Kidney (tissue), 14 donors: ENCODE results near the gene EBI3. TPM values are rescaled to one million over a fixed set of nuclear protein-coding genes. Genes with fewer than 3 reads are reported as not detected.
"Not testable (repeated sequence)": the region's sequence is repeated elsewhere in the genome, so short reads cannot be mapped to it uniquely, and the experiment has no call there.

Experiments used
- DNase-seq, 5 donors: peaks; one replicate each; pipeline ENCODE4 v3.0.0-alpha.2; 2013 to 2020
- FAIRE-seq: peaks from 2 replicates; lab custom pipeline; 2012; peaks lifted over from hg19 to GRCh38; lab: Jason Lieb, UNC
- H3K27ac ChIP-seq, 2 donors: one replicate each; pipeline ENCODE4 v1.7.0; 2013; ENCODE audit warnings: low read depth in 2 of 2, low read length in 2 of 2, inconsistent platforms in 1 of 2
- H3K27me3 ChIP-seq: one replicate; pipeline ENCODE4 v1.7.1; 2013; ENCODE audit warnings: low read length, inconsistent platforms; ENCODE audit not compliant: control insufficient read depth, insufficient read depth
- H3K36me3 ChIP-seq, 3 donors: one replicate each; pipeline versions ENCODE4 v1.7.0 to v1.7.1; 2013; ENCODE audit warnings: low read length in 3 of 3, control low read depth in 1 of 3, inconsistent platforms in 1 of 3; ENCODE audit not compliant: insufficient read depth in 3 of 3, control insufficient read depth in 2 of 3
- H3K4me1 ChIP-seq, 3 donors: one replicate each; pipeline versions ENCODE4 v1.7.0 to v1.7.1; 2013; ENCODE audit warnings: low read length in 3 of 3, inconsistent platforms in 1 of 3, low read depth in 1 of 3; ENCODE audit not compliant: control insufficient read depth in 2 of 3, insufficient read depth in 2 of 3
- H3K4me3 ChIP-seq, 3 donors: one replicate each; pipeline versions ENCODE4 v1.7.0 to v1.8.1; 2013; ENCODE audit warnings: low read length in 3 of 3, control low read depth in 1 of 3, inconsistent platforms in 1 of 3
- H3K9ac ChIP-seq, 3 donors: one replicate each; pipeline versions ENCODE4 v1.7.0 to v1.7.1; 2013; ENCODE audit warnings: low read length in 3 of 3, control low read depth in 1 of 3, inconsistent platforms in 1 of 3
- H3K9me3 ChIP-seq, 3 donors: one replicate each; pipeline versions ENCODE4 v1.7.0 to v1.7.1; 2013; ENCODE audit warnings: low read length in 3 of 3, control low read depth in 1 of 3, inconsistent platforms in 1 of 3; ENCODE audit not compliant: control insufficient read depth in 2 of 3, insufficient read depth in 1 of 3
- intact Hi-C: fragments of 100-400 bp; cut with DNase I; formaldehyde crosslinking; loops from one replicate; pipeline ENCODE4 v1.11.1; 2022
- polyA plus RNA-seq: library from polyadenylated mRNA; stranded (reverse); fragments of 350-450 nt; fragmentation: Illumina TruSeq; extraction: RNeasy Lipid Tissue Mini Kit (QIAGEN cat#74804); gene quantifications from one replicate; pipeline ENCODE4 v1.2.3, GENCODE V29; 2014; ENCODE audit warnings: low read depth, low replicate concordance; ENCODE audit not compliant: insufficient read depth
- total RNA-seq: library from RNA; stranded (reverse); fragmentation: NEBNext Ultra II Directional; extraction: Animal tissue kit (Norgen Biotek cat#: 25700); gene quantifications from one replicate; pipeline ENCODE4 v1.2.1, GENCODE V29; 2021
- TF ChIP-seq, protein P1 (sequence below): IDR thresholded peaks from 3 replicates; pipeline ENCODE4 v1.5.1; 2012; ENCODE audit warnings: mild to moderate bottlenecking, moderate library complexity, borderline replicate concordance; ENCODE audit not compliant: insufficient read depth; ENCODE audit errors: extremely low read depth
- donor health status: control.
- donor health status: control.
- donor health status: control.
- donor health status: control.
- donor health status: control.
- donor health status: DM: yes; HTN: yes; CAD: no.
- donor health status: Normal renal cell carcinoma (clear cell type).

EBI3 gene
- total and polyA plus RNA-seq, 2 donors from 2014 or later: 1.5 to 8.3 TPM

DNA sequence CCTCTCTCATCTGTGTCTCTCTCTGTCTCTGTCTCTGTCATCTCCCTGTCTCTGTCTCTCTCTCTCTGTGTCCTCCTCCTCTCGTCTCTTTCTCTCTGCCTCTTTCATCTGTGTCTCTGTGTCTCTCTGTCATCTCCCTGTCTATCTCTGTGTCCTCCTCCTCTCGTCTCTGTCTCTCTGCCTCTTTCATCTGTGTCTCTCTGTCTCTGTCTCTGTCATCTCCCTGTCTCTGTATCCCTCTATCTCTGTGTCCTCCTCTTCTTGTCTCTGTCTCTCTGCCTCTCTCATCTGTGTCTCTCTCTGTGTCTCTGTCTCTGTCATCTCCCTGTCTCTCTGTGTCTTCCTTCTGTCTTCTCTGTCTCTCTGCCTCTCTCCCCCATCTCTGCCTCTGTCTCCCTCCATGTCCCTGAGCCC lies 551 bp upstream of the EBI3 start:
- Histone ChIP-seq H3K27me3 (peaks cover 9% of the 10 kb centered on the region), H3K4me3 (no peak overlapping the region), H3K36me3 (no peaks in the 10 kb centered on the region), H3K9me3 (no peaks in the 10 kb centered on the region), H3K9ac (no peak overlapping the region), H3K4me1 (peaks cover 0 to 2% (median 0%) of the 10 kb centered on the region in 3 donors), H3K27ac (no peak overlapping the region)
- FAIRE-seq: no peak
- DNase-seq: no peak
- intact Hi-C loops: no loop called here
- TF ChIP-seq, protein P1, sequence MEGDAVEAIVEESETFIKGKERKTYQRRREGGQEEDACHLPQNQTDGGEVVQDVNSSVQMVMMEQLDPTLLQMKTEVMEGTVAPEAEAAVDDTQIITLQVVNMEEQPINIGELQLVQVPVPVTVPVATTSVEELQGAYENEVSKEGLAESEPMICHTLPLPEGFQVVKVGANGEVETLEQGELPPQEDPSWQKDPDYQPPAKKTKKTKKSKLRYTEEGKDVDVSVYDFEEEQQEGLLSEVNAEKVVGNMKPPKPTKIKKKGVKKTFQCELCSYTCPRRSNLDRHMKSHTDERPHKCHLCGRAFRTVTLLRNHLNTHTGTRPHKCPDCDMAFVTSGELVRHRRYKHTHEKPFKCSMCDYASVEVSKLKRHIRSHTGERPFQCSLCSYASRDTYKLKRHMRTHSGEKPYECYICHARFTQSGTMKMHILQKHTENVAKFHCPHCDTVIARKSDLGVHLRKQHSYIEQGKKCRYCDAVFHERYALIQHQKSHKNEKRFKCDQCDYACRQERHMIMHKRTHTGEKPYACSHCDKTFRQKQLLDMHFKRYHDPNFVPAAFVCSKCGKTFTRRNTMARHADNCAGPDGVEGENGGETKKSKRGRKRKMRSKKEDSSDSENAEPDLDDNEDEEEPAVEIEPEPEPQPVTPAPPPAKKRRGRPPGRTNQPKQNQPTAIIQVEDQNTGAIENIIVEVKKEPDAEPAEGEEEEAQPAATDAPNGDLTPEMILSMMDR: no peak

DNA sequence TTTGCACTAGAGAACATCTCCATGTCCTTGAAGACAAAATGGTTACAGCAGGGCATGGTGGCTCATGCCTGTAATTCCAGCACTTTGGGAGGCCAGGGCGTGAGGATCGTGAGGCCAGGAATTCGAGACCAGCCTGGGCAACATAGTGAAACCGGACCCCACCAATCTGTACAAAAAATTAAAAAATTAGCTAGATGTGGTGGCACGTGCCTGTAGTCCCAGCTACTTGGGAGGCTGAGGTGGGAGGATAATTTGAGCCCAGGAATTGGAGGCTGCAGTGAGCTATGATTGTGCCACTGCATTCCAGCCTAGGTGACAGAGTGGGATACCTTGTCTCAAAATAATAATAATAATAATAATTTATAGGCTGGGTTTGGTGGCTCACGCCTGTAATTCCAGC lies 914 bp downstream of the EBI3 start:
- H3K36me3 ChIP-seq, H3K27me3 ChIP-seq, intact Hi-C loops, FAIRE-seq, H3K4me1 ChIP-seq, H3K9ac ChIP-seq, H3K4me3 ChIP-seq, DNase-seq, H3K27ac ChIP-seq, H3K9me3 ChIP-seq: not testable (repeated sequence)

DNA sequence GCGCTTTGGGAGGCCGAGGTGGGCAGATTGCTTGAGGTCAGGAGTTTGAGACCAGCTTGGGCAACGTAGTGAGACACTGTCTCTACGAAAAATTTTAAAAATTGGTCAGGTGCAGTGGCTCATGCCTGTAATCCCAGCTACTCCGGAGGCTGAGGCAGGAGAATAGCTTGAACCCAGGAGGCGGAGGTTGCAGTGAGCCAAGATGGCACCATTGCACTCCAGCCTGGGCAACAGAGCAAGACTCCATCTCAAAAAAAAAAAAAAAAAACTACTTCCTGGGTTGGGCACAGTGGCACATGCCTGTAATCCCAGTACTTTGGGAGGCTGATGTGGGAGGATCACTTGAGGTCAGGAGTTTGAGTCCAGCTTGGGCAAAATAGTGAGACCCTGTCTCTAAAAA lies 2.2 kb downstream of the EBI3 start:
- H3K27ac ChIP-seq, H3K36me3 ChIP-seq, H3K4me3 ChIP-seq, FAIRE-seq, H3K9ac ChIP-seq, H3K27me3 ChIP-seq, DNase-seq, H3K9me3 ChIP-seq, intact Hi-C loops, H3K4me1 ChIP-seq: not testable (repeated sequence)

DNA sequence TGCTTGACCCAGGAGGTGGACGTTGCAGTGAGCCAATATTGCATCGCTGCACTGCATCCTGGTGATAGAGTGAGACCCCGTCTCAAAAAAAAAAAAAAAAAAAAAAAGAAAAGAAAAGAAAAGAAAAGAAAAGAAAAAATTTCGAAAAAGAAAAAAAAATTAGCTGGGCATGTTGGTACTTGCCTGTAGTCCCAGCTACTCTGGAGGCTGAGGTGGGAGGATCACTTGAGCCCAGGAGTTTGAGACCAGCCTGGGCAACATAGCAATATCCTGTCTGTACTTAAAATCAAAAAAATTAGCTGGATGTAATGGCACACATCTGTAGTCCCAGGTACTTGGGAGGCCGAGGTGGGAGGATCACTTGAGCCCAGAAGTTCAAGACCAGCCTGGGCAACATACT lies 2.8 kb downstream of the EBI3 start:
- H3K4me3 ChIP-seq, FAIRE-seq, intact Hi-C loops, H3K9me3 ChIP-seq, H3K9ac ChIP-seq, H3K27me3 ChIP-seq, H3K36me3 ChIP-seq, H3K4me1 ChIP-seq, H3K27ac ChIP-seq, DNase-seq: not testable (repeated sequence)

DNA sequence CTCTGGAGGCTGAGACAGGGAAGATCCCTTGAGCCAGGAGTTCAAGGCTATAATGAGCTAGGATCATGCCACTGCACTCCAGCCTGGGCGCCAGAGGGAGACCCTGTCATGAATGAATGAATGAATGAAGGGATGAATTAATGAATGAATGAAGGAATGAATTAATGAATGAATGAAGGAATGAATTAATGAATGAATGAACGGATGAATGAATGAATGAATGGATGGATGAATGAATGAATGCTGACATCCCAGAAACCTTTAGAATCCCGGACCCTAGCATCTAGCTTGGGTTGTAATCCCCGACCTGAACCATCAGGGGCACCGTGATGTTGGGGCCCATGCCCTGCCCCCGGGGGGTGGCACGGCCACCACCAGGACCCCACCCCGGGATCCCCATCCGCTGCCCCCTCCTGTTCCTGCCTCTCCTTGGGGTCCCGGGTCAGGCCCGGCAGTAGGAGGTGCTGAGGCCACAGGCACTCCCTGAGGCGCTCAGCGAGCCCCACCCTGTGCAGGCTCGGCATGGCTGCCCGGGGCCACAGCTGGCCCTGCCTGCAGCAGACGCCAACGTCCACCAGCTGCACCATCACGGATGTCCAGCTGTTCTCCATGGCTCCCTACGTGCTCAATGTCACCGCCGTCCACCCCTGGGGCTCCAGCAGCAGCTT lies 3.4 kb downstream of the EBI3 start:
- Histone ChIP-seq H3K27me3 (peaks cover 9% of the 10 kb centered on the region), H3K4me1 (peaks cover 0 to 2% (median 0%) of the 10 kb centered on the region in 3 donors), H3K27ac (no peak overlapping the region), H3K4me3 (no peak overlapping the region), H3K9ac (no peak overlapping the region), H3K36me3 (no peaks in the 10 kb centered on the region), H3K9me3 (no peaks in the 10 kb centered on the region)
- intact Hi-C loops: no loop called here
- TF ChIP-seq, protein P1: no peak
- no peak for DNase-seq
- FAIRE-seq: no peak
